Vagina (tissue), 2 donors: ENCODE measurements around the gene RUVBL2. TPM values are rescaled to one million over a fixed set of nuclear protein-coding genes. Genes with fewer than 3 reads are reported as not detected.

Source experiments
- DNase-seq, 2 donors: peaks; one replicate each; pipeline ENCODE4 v3.0.0-alpha.2; 2017; ENCODE audit errors: extremely low spot score in 2 of 2
- H3K27ac ChIP-seq: fragments of 200-600 bp; sonication (generic); one replicate; pipeline ENCODE4 v1.5.1; 2019
- H3K27me3 ChIP-seq: fragments of 200-600 bp; sonication (generic); one replicate; pipeline ENCODE4 v1.5.1; 2019
- H3K36me3 ChIP-seq, 2 donors: fragments of 200-600 bp; sonication (generic); one replicate each; pipeline ENCODE4 v1.5.1; 2017 to 2019
- H3K4me1 ChIP-seq: fragments of 200-600 bp; sonication (generic); one replicate; pipeline ENCODE4 v1.5.1; 2019
- H3K4me3 ChIP-seq, 2 donors: fragments of 200-600 bp; sonication (generic); 1 replicate in 1 of 2; 2 replicates in 1 of 2; pipeline ENCODE4 v1.5.1; 2016 to 2019
- H3K9me3 ChIP-seq: fragments of 200-600 bp; sonication (generic); one replicate; pipeline ENCODE4 v1.5.1; 2019
- POLR2A ChIP-seq, 2 donors: fragments of 450-650 bp; IDR thresholded peaks; one replicate each; pipeline ENCODE4 v1.6.1; 2017; ENCODE audit warnings: antibody characterized with exemption in 2 of 2, mild to moderate bottlenecking in 2 of 2, moderate library complexity in 2 of 2
- POLR2AphosphoS5 ChIP-seq, 2 donors: sonication (generic); formaldehyde crosslinking; IDR thresholded peaks; one replicate each; pipeline ENCODE4 v1.9.0; 2017; ENCODE audit warnings: antibody characterized with exemption in 2 of 2, mild to moderate bottlenecking in 2 of 2, low read depth in 1 of 2; ENCODE audit not compliant: insufficient read depth in 1 of 2
- intact Hi-C: fragments of 100-400 bp; cut with DNase I; formaldehyde crosslinking; loops from one replicate; pipeline ENCODE4 v1.15.1; 2023
- total RNA-seq: library from RNA; depleted of rRNA; stranded (reverse); fragments of >200 nt; gene quantifications from one replicate; pipeline ENCODE4 v1.2.3, GENCODE V29; 2016
- TF ChIP-seq, protein P1 (sequence below), 3 experiments: fragments of 450-650 bp in 2 of 3; fragments of 200-600 bp in 1 of 3; sonication (generic) in 1 of 3; IDR thresholded peaks; one replicate each; pipeline ENCODE4 v1.5.1; 2017 to 2019; ENCODE audit warnings: antibody characterized with exemption in 3 of 3, mild to moderate bottlenecking in 2 of 3, moderate library complexity in 2 of 3

The RUVBL2 gene
- 100 TPM for total RNA-seq

DNA sequence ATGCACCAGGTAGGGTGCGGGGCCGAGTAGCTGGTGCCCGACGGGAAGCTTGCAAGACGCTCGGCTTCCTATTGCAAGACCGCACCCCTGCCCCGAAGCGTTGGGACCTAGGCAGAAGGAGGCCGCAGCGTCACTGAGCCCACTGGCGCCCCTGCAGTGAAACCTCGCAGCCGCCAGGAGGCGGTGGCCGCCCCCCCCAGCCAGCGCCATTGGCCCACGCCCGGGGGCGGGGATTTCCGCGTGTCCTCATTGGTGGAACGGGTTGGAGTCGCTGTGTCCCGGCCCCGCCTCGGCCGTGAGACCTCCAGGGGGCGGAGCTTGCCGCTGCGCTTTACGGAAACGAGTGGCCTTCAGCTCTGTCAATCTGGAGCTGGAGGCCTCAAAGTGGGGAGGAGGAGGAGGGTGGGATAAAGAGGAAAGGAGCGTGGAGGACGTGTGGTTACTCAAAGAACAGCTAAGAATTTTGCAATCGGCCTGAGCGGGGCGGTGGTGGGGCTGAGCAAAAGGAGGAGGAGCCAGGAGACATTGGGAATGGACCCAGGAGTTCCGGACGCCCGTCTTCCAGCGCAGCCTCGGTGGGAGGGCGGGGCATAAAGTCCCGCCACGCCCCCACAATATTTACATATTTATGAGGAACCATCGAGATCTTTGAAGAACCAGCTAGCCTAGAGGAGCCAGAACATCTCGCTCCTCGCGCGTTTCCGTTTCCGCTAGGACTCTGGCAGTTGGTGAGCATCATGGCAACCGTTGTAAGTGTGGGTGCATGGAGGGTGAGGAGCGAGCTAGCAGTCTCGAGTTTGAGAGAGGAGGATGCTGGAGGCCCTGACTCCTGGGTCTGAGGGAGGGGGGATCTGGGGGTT, at the start of gene RUVBL2, which contains the start of gene GYS1:
Gene RUVBL2, plus strand, starts transcription at position 713 of the 860 bp plus-strand sequence. Its CDS starts 25 bp downstream, at position 738.
Gene GYS1, minus strand, starts transcription at position 135 of the 860 bp plus-strand sequence. CDS start 197 bp downstream, outside the sequence.
- DNase-seq = peak; percentile 99
- intact Hi-C loops = loop anchor here (10.0 kb wide), 1 partner anchor 151 kb away; no protein-coding TSS in a partner anchor
- H3K27me3 ChIP-seq = no peaks in the 10 kb centered on the region
- H3K27ac ChIP-seq = peak within 1 kb of the TSS; percentile 99
- H3K4me3 ChIP-seq = peak within 1 kb of the TSS; percentile 90 to 98
- H3K4me1 ChIP-seq = peaks cover 46% of the 10 kb centered on the region
- no peaks in the 10 kb centered on the region for H3K9me3 ChIP-seq
- peaks cover 0 to 13% of the 10 kb centered on the region in 2 donors for H3K36me3 ChIP-seq
- TF ChIP-seq POLR2AphosphoS5 (IDR thresholded peaks at IDR 0.05; ENCODE audit: insufficient read depth in 1 of 2, low read depth in 1 of 2) (peak; percentile 95 to 98), POLR2A (IDR thresholded peaks at IDR 0.05) (peak; percentile 72 to 75)
- TF ChIP-seq, protein P1, sequence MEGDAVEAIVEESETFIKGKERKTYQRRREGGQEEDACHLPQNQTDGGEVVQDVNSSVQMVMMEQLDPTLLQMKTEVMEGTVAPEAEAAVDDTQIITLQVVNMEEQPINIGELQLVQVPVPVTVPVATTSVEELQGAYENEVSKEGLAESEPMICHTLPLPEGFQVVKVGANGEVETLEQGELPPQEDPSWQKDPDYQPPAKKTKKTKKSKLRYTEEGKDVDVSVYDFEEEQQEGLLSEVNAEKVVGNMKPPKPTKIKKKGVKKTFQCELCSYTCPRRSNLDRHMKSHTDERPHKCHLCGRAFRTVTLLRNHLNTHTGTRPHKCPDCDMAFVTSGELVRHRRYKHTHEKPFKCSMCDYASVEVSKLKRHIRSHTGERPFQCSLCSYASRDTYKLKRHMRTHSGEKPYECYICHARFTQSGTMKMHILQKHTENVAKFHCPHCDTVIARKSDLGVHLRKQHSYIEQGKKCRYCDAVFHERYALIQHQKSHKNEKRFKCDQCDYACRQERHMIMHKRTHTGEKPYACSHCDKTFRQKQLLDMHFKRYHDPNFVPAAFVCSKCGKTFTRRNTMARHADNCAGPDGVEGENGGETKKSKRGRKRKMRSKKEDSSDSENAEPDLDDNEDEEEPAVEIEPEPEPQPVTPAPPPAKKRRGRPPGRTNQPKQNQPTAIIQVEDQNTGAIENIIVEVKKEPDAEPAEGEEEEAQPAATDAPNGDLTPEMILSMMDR (IDR thresholded peaks at IDR 0.05) = peak; percentile 86 to 98 (median 86)

DNA sequence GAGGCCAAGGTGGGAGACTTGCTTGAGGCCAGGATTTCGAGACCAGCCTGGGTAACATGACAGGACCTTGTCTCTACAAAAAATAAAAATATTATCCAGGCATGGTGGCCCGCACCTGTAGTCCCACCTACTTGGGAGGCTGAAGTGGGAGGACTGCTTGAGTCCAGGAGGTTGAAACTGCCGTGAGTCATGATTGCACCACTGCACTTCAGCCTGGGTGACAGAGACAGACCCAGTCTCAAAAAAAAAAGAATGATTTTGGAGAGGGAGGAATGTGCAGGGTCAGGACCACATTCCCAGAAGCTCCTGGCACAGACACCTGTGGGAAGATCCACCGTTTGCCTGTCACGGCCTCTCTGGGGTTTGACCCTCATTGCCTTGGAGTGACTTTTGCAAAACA, 48.3 kb upstream of the RUVBL2 start:
- no peak for DNase-seq
- intact Hi-C loops = no loop called here
- H3K9me3 ChIP-seq = no peaks in the 10 kb centered on the region
- no peaks in the 10 kb centered on the region for H3K36me3 ChIP-seq
- H3K27me3 ChIP-seq = no peaks in the 10 kb centered on the region
- H3K4me1 ChIP-seq = no peaks in the 10 kb centered on the region
- no peak overlapping the region for H3K4me3 ChIP-seq
- H3K27ac ChIP-seq = no peak overlapping the region
- TF ChIP-seq, protein P1 (IDR thresholded peaks at IDR 0.05) = no peak
- TF ChIP-seq POLR2A (IDR thresholded peaks at IDR 0.05) (no peak), POLR2AphosphoS5 (IDR thresholded peaks at IDR 0.05; ENCODE audit: insufficient read depth in 1 of 2, low read depth in 1 of 2) (no peak)

DNA sequence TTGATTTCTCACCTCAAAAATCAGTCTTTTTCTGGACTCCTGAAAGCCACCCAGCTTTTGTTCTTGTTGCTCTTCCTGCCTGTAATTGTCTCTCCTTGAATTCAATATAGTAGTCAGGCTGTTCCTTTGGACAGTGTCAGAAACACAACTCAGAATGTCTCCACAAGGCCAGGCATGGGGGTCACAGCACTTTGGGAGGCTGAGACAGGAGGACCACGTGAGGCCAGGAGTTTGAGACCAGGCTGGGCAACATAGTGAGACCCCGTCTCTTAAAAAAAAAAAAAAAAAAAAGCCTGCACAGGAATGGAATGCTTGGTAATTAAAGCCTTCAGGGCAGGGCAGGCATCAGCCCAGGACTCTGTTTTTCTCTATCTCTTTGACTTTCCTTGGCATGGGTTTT, 47.9 kb upstream of the RUVBL2 start:
- no peak for TF ChIP-seq POLR2AphosphoS5 (IDR thresholded peaks at IDR 0.05; ENCODE audit: insufficient read depth in 1 of 2, low read depth in 1 of 2)
- no peak for TF ChIP-seq POLR2A (IDR thresholded peaks at IDR 0.05)
- TF ChIP-seq, protein P1 (IDR thresholded peaks at IDR 0.05) = no peak
- H3K4me3 ChIP-seq = no peak overlapping the region
- H3K36me3 ChIP-seq = no peaks in the 10 kb centered on the region
- DNase-seq = no peak
- H3K27ac ChIP-seq = no peak overlapping the region
- H3K4me1 ChIP-seq = no peaks in the 10 kb centered on the region
- H3K9me3 ChIP-seq = no peaks in the 10 kb centered on the region
- H3K27me3 ChIP-seq = no peaks in the 10 kb centered on the region
- intact Hi-C loops = no loop called here

DNA sequence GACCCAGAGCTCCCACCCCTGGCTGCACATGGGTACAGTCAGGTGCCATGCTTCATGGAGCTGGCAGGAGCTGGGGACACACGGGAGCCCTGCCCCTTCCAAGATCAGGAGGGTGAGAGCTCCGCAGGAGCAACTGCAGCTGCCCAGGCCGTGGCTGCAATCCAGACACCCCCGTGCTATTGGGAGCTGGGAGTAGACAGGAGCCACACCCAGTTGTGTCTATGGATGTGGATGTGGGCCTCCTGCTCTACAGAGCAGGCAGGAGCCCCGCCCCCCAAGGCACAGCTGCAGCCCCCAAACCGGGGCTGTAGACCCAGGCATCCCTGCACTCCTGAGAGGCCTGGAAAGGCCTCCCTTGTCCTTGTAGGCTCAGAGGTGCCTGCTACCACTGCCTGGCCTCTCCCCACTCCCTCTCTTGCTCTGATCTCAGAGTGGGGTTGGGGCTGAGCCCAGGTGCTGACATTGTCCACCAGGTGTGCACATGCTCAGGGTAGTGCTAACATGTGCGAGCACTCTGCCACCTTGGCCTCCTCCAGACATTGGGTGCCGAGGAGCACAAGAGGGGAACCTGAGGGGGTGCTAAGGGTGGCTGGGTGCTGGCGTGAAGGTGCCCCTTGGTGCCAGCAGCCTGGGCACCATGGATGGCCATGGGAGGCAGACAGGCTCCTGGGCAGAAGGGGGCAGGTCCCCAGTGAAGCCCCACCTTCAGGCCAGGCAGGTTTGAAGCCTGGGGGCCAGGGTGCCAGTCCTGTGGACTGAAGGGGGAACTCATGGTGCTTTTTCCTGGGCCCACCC, 47.0 kb upstream of the RUVBL2 start:
- DNase-seq = no peak
- no peak overlapping the region for H3K27ac ChIP-seq
- H3K9me3 ChIP-seq = no peaks in the 10 kb centered on the region
- TF ChIP-seq POLR2AphosphoS5 (IDR thresholded peaks at IDR 0.05; ENCODE audit: insufficient read depth in 1 of 2, low read depth in 1 of 2) = no peak
- TF ChIP-seq, protein P1 (IDR thresholded peaks at IDR 0.05) = no peak
- TF ChIP-seq POLR2A (IDR thresholded peaks at IDR 0.05) = no peak
- H3K4me3 ChIP-seq = no peak overlapping the region
- intact Hi-C loops = no loop called here
- H3K27me3 ChIP-seq = no peaks in the 10 kb centered on the region
- no peaks in the 10 kb centered on the region for H3K4me1 ChIP-seq
- H3K36me3 ChIP-seq = no peaks in the 10 kb centered on the region
